Hepatocyte (in vitro differentiated cells): ENCODE data around the gene PACRG. TPM values are rescaled to one million over a fixed set of nuclear protein-coding genes. Genes with fewer than 3 reads are reported as not detected.

Experiments
- DNase-seq: peaks from one replicate; pipeline ENCODE4 v3.0.0-alpha.2; 2016; ENCODE audit warnings: low spot score
- H2AFZ ChIP-seq: fragments of 200-600 bp; sonication (generic); 2 replicates; pipeline ENCODE4 v1.6.0; 2016; ENCODE audit warnings: antibody characterized with exemption, mild to moderate bottlenecking
- H3K27ac ChIP-seq: fragments of 200-600 bp; sonication (generic); 2 replicates; pipeline ENCODE4 v1.5.1; 2016; ENCODE audit warnings: mild to moderate bottlenecking
- H3K27me3 ChIP-seq: fragments of 200-600 bp; sonication (generic); 2 replicates; pipeline ENCODE4 v1.6.1; 2016
- H3K36me3 ChIP-seq: fragments of 200-600 bp; sonication (generic); replicated peaks from 2 replicates; pipeline ENCODE4 v1.5.1; 2016; ENCODE audit warnings: low read depth; ENCODE audit not compliant: insufficient read depth
- H3K4me1 ChIP-seq: fragments of 200-600 bp; sonication (generic); 2 replicates; pipeline ENCODE4 v1.5.1; 2016; ENCODE audit warnings: mild to moderate bottlenecking, moderate library complexity; ENCODE audit not compliant: insufficient read depth
- H3K4me2 ChIP-seq: fragments of 200-600 bp; sonication (generic); 2 replicates; pipeline ENCODE4 v1.6.0; 2016
- H3K4me3 ChIP-seq: fragments of 200-600 bp; sonication (generic); 2 replicates; pipeline ENCODE4 v1.5.1; 2016; ENCODE audit warnings: mild to moderate bottlenecking
- H3K79me2 ChIP-seq: fragments of 200-600 bp; sonication (generic); 2 replicates; pipeline ENCODE4 v1.6.0; 2017; ENCODE audit warnings: mild to moderate bottlenecking
- H3K9me2 ChIP-seq: fragments of 200-600 bp; sonication (generic); replicated peaks from 2 replicates; pipeline ENCODE4 v1.6.0; 2017; ENCODE audit warnings: mild to moderate bottlenecking; ENCODE audit not compliant: insufficient read depth
- H3K9me3 ChIP-seq: fragments of 200-600 bp; sonication (generic); 2 replicates; pipeline ENCODE4 v1.5.1; 2016; ENCODE audit warnings: low read depth, mild to moderate bottlenecking
- H4K20me1 ChIP-seq: fragments of 200-600 bp; sonication (generic); 2 replicates; pipeline ENCODE4 v1.6.0; 2016; ENCODE audit warnings: mild to moderate bottlenecking; ENCODE audit not compliant: insufficient read depth, poor library complexity, severe bottlenecking
- CTCF ChIP-seq: fragments of 200-600 bp; sonication (generic); IDR thresholded peaks from 2 replicates; pipeline ENCODE4 v1.5.1; 2016; ENCODE audit warnings: antibody characterized with exemption, mild to moderate bottlenecking; ENCODE audit not compliant: poor library complexity
- EZH2 ChIP-seq: fragments of 200-600 bp; sonication (generic); IDR thresholded peaks from 2 replicates; pipeline ENCODE4 v1.6.1; 2016; ENCODE audit warnings: antibody characterized with exemption, mild to moderate bottlenecking, borderline replicate concordance
- EZH2phosphoT487 ChIP-seq: fragments of 200-600 bp; sonication (generic); IDR thresholded peaks from one replicate; pipeline ENCODE4 v1.6.1; 2018; ENCODE audit warnings: antibody characterized with exemption, mild to moderate bottlenecking, low read depth, moderate library complexity; ENCODE audit not compliant: unreplicated experiment, severe bottlenecking
- WGBS: methylation state at CpG from one replicate; pipeline ENCODE4 v1.1.6; 2016; ENCODE audit warnings: low lambda C conversion rate; ENCODE audit errors: missing lambda C conversion rate; 5-methylcytosine and 5-hydroxymethylcytosine counted together
- polyA plus RNA-seq: library from polyadenylated mRNA; unstranded; fragments of >200 nt; fragmentation: Nextera tagmentation; extraction: Ambion mirVana; gene quantifications from 2 replicates; pipeline ENCODE4 v1.2.1, GENCODE V29; 2016
- total RNA-seq: library from RNA; depleted of rRNA; stranded (reverse); fragments of >200 nt; gene quantifications from 2 replicates; pipeline ENCODE4 v1.2.3, GENCODE V29; 2014

Gene PACRG
- total and polyA plus RNA-seq, 2 experiments from 2014 or later, result 0.91 to 2.6 TPM

- WGBS, result 89% methylated on average over 5 of the region's 5 CpGs
- Histone ChIP-seq H3K4me1 (no peaks in the 10 kb centered on the region), H3K79me2 (no peaks in the 10 kb centered on the region), H3K9me3 (no peaks in the 10 kb centered on the region), H4K20me1 (no peaks in the 10 kb centered on the region), H3K27me3 (no peaks in the 10 kb centered on the region), H3K4me3 (no peak overlapping the region), H3K36me3 (no peaks in the 10 kb centered on the region), H2AFZ (no peak overlapping the region), H3K27ac (no peak overlapping the region), H3K4me2 (no peak overlapping the region), H3K9me2 (no peaks in the 10 kb centered on the region)
- no peak for TF ChIP-seq EZH2
- no peak for TF ChIP-seq CTCF
- no peak for TF ChIP-seq EZH2phosphoT487
- DNase-seq, result no peak
Measured at GRCh38 chr6:162862941-162863340, 135.2 kb downstream of the PACRG start.

- DNase-seq, result no peak
- Histone ChIP-seq H3K9me3 (no peaks in the 10 kb centered on the region), H3K36me3 (no peaks in the 10 kb centered on the region), H3K79me2 (no peaks in the 10 kb centered on the region), H3K27me3 (no peaks in the 10 kb centered on the region), H3K4me3 (no peak overlapping the region), H3K4me2 (no peak overlapping the region), H3K27ac (no peak overlapping the region), H3K4me1 (no peaks in the 10 kb centered on the region), H3K9me2 (no peaks in the 10 kb centered on the region), H4K20me1 (no peaks in the 10 kb centered on the region), H2AFZ (no peak overlapping the region)
- TF ChIP-seq EZH2, result no peak
- 89% methylated on average over 1 of the region's 1 CpG for WGBS
Measured at GRCh38 chr6:162863821-162864220, 136.0 kb downstream of the PACRG start.

GRCh38 chr6:162864911-162865310 lies 137.1 kb downstream of the PACRG start:
- 89% methylated on average over 5 of the region's 5 CpGs for WGBS
- no peaks in the 10 kb centered on the region for H3K4me1 ChIP-seq
- DNase-seq, result no peak

GRCh38 chr6:162866656-162867055 lies 138.9 kb downstream of the PACRG start:
- no peaks in the 10 kb centered on the region for H3K79me2 ChIP-seq
- no peak overlapping the region for H3K27ac ChIP-seq
- H3K9me3 ChIP-seq, result no peaks in the 10 kb centered on the region
- H2AFZ ChIP-seq, result no peak overlapping the region
- 61% methylated on average over 1 of the region's 1 CpG for WGBS
- H3K36me3 ChIP-seq, result no peaks in the 10 kb centered on the region
- no peak for DNase-seq
- no peaks in the 10 kb centered on the region for H3K4me1 ChIP-seq
- H3K4me3 ChIP-seq, result no peak overlapping the region
- H3K9me2 ChIP-seq, result no peaks in the 10 kb centered on the region
- no peak overlapping the region for H3K4me2 ChIP-seq
- H3K27me3 ChIP-seq, result no peaks in the 10 kb centered on the region
- no peaks in the 10 kb centered on the region for H4K20me1 ChIP-seq
- no peak for TF ChIP-seq CTCF
- TF ChIP-seq EZH2, result no peak
- no peak for TF ChIP-seq EZH2phosphoT487

More at GRCh38 chr6:162864911-162865310, 137.1 kb downstream of the PACRG start:
- H3K4me3 ChIP-seq, result no peak overlapping the region
- no peaks in the 10 kb centered on the region for H3K36me3 ChIP-seq
- no peaks in the 10 kb centered on the region for H3K79me2 ChIP-seq
- H3K27ac ChIP-seq, result no peak overlapping the region
- H4K20me1 ChIP-seq, result no peaks in the 10 kb centered on the region
- H3K9me3 ChIP-seq, result no peaks in the 10 kb centered on the region
- no peaks in the 10 kb centered on the region for H3K27me3 ChIP-seq
- H3K9me2 ChIP-seq, result no peaks in the 10 kb centered on the region
- no peak for TF ChIP-seq EZH2
- no peak for TF ChIP-seq CTCF
- TF ChIP-seq EZH2phosphoT487, result no peak
- H3K4me2 ChIP-seq, result no peak overlapping the region
- no peak overlapping the region for H2AFZ ChIP-seq
